OCI-LY7 (cell line): ENCODE measurements around the gene MSLN. TPM values are rescaled to one million over a fixed set of nuclear protein-coding genes. Genes with fewer than 3 reads are reported as not detected.

Experiments used
- BruUV-seq: library from RNA; stranded (reverse); fragments of 400-500 nt; replicated peaks from 2 replicates; lab custom pipeline; 2021; lab: Mats Ljungman, UMichigan
- CTCF ChIA-PET: fragments of 300-600 bp; sonication (Branson Sonifier 250); formaldehyde crosslinking; loops from one replicate; lab custom pipeline; 2022; ENCODE audit warnings: antibody characterized with exemption; ENCODE audit not compliant: unreplicated experiment; lab: Charles Lee
- POLR2A ChIA-PET: fragments of 300-600 bp; sonication (Branson Sonifier 250); formaldehyde crosslinking; loops from one replicate; lab custom pipeline; 2022; ENCODE audit warnings: antibody characterized with exemption; lab: Charles Lee
- DNase-seq: peaks from one replicate; pipeline ENCODE4 v3.0.0-alpha.2; 2015; ENCODE audit warnings: low spot score
- H2AFZ ChIP-seq: fragments of 200-600 bp; sonication (generic), shearing (Covaris generic); 2 replicates; pipeline ENCODE4 v1.6.1; 2014; ENCODE audit warnings: mild to moderate bottlenecking, antibody characterized with exemption, low read length, moderate library complexity
- H3K27ac ChIP-seq: fragments of 200-600 bp; sonication (generic); 2 replicates; pipeline ENCODE4 v1.5.1; 2014; ENCODE audit warnings: mixed run types, low read depth, mild to moderate bottlenecking, moderate library complexity, low read length, inconsistent platforms; ENCODE audit not compliant: poor library complexity, severe bottlenecking
- H3K36me3 ChIP-seq: fragments of 200-600 bp; sonication (generic); 2 replicates; pipeline ENCODE4 v1.6.1; 2014; ENCODE audit warnings: mild to moderate bottlenecking, antibody characterized with exemption, low read length, moderate library complexity, mixed read lengths; ENCODE audit not compliant: insufficient read depth
- H3K4me1 ChIP-seq: fragments of 200-600 bp; sonication (generic); 2 replicates; pipeline ENCODE4 v1.5.1; 2014; ENCODE audit warnings: mild to moderate bottlenecking, low read length; ENCODE audit not compliant: insufficient read depth, poor library complexity, severe bottlenecking
- H3K4me2 ChIP-seq: fragments of 200-600 bp; sonication (generic); 2 replicates; pipeline ENCODE4 v1.6.1; 2014; ENCODE audit warnings: mild to moderate bottlenecking, low read length
- H3K4me3 ChIP-seq: fragments of 200-600 bp; sonication (generic); 2 replicates; pipeline ENCODE4 v1.5.1; 2014; ENCODE audit warnings: mild to moderate bottlenecking, low read depth, low read length; ENCODE audit not compliant: poor library complexity, severe bottlenecking
- H3K79me2 ChIP-seq: fragments of 200-600 bp; sonication (generic); 2 replicates; pipeline ENCODE4 v1.6.1; 2016; ENCODE audit warnings: low read depth, mild to moderate bottlenecking, low read length, moderate library complexity, mixed read lengths; ENCODE audit not compliant: insufficient read depth
- H3K9me2 ChIP-seq: fragments of 200-600 bp; sonication (generic); 2 replicates; pipeline ENCODE4 v1.6.1; 2016; ENCODE audit warnings: mild to moderate bottlenecking, low read length, mixed read lengths; ENCODE audit not compliant: insufficient read depth
- H3K9me3 ChIP-seq: fragments of 200-600 bp; sonication (generic); 2 replicates; pipeline ENCODE4 v1.6.1; 2014; ENCODE audit warnings: mild to moderate bottlenecking, mixed run types, low read length, mixed read lengths
- H4K20me1 ChIP-seq: fragments of 200-600 bp; sonication (generic); 2 replicates; pipeline ENCODE4 v1.6.1; 2014; ENCODE audit warnings: mild to moderate bottlenecking, antibody characterized with exemption, low read length, moderate library complexity, mixed read lengths; ENCODE audit not compliant: insufficient read depth
- CTCF ChIP-seq: fragments of 200-600 bp; sonication (generic); conservative IDR thresholded peaks from 2 replicates; pipeline ENCODE4 v1.5.1; 2014; ENCODE audit warnings: mild to moderate bottlenecking, antibody characterized with exemption, low read length, moderate library complexity, mixed read lengths
- EZH2phosphoT487 ChIP-seq: fragments of 200-600 bp; sonication (generic); IDR thresholded peaks from 2 replicates; pipeline ENCODE4 v1.6.1; 2018; ENCODE audit warnings: low read depth, borderline replicate concordance, mild to moderate bottlenecking, mixed run types, antibody characterized with exemption, low read length, moderate library complexity, mixed read lengths
- intact Hi-C: fragments of 100-400 bp; cut with micrococcal nuclease; formaldehyde crosslinking; loops from one replicate; pipeline ENCODE4 v1.10.0; 2022; ENCODE audit not compliant: unreplicated experiment
- total RNA-seq, 2 experiments: library from RNA; depleted of rRNA in 1 of 2; stranded (reverse); fragments of >200 nt in 1 of 2; shearing (Covaris generic) in 1 of 2; gene quantifications; 2 replicates each; pipeline ENCODE4 v1.2.3, GENCODE V29; 2014 to 2022

The MSLN gene
- total RNA-seq, 2 experiments from 2014 or later = 0.13 to 0.44 TPM

GRCh38 chr16:792221-792995 is 31.9 kb downstream of the MSLN start:
- no TSS peak for BruUV-seq
- H3K36me3 ChIP-seq = peaks cover 61% of the 10 kb centered on the region
- no peaks in the 10 kb centered on the region for H3K9me3 ChIP-seq
- peaks cover 9% of the 10 kb centered on the region for H3K4me1 ChIP-seq
- H3K4me3 ChIP-seq = no peak overlapping the region
- CTCF ChIA-PET = no interaction called here
- H3K4me2 ChIP-seq = no peak overlapping the region
- H4K20me1 ChIP-seq = 0 out of 2 replicates have a peak, but pooled peaks cover 4% of the 10 kb centered on the region
- no peak overlapping the region for H3K27ac ChIP-seq
- no peaks in the 10 kb centered on the region for H3K9me2 ChIP-seq
- POLR2A ChIA-PET = no interaction called here
- H3K79me2 ChIP-seq = peaks cover 18% of the 10 kb centered on the region
- TF ChIP-seq EZH2phosphoT487 = no peak
- no peak for TF ChIP-seq CTCF
- H2AFZ ChIP-seq = no peak overlapping the region
- DNase-seq = no peak
- intact Hi-C loops = no loop called here

- DNase-seq = no peak
- Histone ChIP-seq H3K9me3 (no peaks in the 10 kb centered on the region), H3K4me1 (peaks cover 11% of the 10 kb centered on the region), H3K36me3 (peaks cover 71% of the 10 kb centered on the region), H4K20me1 (no peaks in the 10 kb centered on the region), H3K4me3 (no peak overlapping the region), H2AFZ (no peak overlapping the region), H3K4me2 (no peak overlapping the region), H3K27ac (no peak overlapping the region), H3K9me2 (no peaks in the 10 kb centered on the region), H3K79me2 (peaks cover 12% of the 10 kb centered on the region)
- CTCF ChIA-PET = no interaction called here
- no peak for TF ChIP-seq CTCF
- TF ChIP-seq EZH2phosphoT487 = no peak
- no TSS peak for BruUV-seq
- POLR2A ChIA-PET = no interaction called here
- intact Hi-C loops = no loop called here
Observed at GRCh38 chr16:793414-793813, 32.9 kb downstream of the MSLN start.
